HG03097 (cell line): ENCODE data around the gene GRID2.
"Not testable (repeated sequence)": the region's sequence is repeated elsewhere in the genome, so short reads cannot be mapped to it uniquely, and the experiment has no call there.

Experiments used
- ATAC-seq: cut with Tn5 transposase; IDR thresholded peaks from one replicate; pipeline ENCODE4 v1.9.1; 2021; ENCODE audit not compliant: unreplicated experiment, low FRiP score

The GRID2 gene

DNA sequence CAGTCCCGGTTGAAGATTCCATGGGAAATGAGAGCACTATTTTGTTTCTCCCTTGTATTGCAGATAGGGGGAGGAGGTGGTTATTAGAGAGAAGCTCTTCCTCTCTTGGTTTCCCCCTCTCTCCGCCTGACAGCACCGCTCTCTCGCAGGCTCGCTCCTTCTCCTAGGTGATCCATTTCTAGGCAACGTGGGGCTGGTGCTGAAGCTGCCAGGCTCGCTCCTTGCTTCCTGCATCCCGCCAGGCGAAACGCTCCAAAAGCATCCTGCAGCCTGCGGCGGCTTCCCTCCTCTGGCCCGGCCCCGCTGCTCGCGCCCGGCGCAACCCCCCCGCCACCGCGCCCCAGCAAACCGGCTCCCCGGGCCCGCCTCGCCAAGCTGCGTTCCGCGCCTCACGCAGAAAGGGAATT lies at the start of gene GRID2:
Gene GRID2 (plus strand): TSS at position 346 of the 407 bp plus-strand sequence.
- no peak for ATAC-seq

DNA sequence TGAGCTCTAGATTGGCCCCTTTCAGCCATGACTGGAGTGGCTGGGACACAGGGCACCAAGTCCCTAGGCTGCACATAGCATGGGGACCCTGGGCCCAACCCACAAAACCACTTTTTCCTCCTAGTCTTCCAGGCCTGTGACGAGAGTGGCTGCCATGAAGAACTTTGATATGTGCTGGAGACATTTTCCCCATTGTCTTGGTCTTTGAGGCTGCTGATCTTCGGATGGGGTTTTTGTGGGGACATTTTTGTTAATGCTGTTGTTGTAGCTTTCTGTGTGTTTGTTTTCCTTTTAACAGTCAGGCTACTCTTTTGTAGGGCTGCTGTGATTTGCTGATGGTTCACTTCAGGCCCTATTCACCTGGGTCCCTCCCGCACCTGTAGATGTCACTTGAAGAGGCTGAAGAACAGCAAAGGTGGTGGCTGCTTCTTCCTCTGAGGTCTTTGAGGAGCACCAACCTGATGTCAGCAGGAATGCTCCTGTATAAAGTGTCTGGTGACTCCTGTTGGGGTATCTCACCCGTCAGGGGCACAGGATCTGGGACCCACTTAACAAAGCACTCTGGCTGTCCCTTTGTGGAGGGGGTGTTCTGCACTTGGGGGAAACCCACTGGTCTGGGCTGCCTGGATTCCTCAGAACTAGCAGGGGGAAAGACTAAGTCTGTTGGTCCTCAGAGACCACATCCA lies 49.6 kb upstream of the GRID2 start:
- ATAC-seq: no peak

- no peak for ATAC-seq
These were observed 48.9 kb upstream of the GRID2 start for GRCh38 chr4:92254767-92255442.

DNA sequence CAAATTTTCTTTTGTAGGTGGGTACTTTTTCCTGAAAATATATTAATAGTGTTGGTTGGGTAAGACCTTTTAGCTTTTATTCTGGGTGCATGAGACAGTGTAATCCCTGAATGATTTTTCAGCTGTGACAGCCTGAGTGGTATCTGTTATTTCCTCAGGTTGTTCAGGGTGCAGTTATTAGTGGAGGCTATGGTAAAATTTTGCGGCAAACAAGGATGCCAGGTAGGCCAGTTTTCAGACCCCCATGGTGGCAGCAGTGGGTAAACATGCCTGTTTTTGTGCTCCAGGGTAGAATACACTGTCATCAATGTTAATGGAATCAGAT lies 47.9 kb upstream of the GRID2 start:
- ATAC-seq: no peak

GRCh38 chr4:92257931-92258857 lies 45.6 kb upstream of the GRID2 start:
- no peak for ATAC-seq

GRCh38 chr4:92261256-92261655 lies 42.5 kb upstream of the GRID2 start:
- no peak for ATAC-seq

- ATAC-seq: no peak
These were observed 41.4 kb upstream of the GRID2 start for GRCh38 chr4:92262371-92262770.

- no peak for ATAC-seq
These were observed 40.8 kb upstream of the GRID2 start for GRCh38 chr4:92263010-92263409.

DNA sequence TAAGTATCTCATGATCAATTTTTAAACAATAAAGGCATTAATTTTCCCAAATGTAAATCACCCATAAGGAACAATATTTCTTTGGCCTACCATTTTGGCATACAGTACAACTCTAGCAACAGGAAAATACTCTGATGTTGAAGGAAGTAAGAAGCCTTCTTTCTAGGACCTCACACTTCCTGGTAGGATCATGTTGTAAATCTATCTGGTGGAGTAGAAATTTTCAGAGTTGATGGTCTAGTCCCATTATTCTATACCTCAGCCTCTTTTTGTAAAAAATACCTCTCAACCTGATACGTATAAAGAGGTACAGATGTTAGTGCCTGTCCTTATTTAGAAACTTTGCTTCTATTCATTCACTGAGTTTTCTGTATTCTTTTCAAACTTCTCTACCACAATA lies 40.2 kb upstream of the GRID2 start:
- ATAC-seq: no peak

DNA sequence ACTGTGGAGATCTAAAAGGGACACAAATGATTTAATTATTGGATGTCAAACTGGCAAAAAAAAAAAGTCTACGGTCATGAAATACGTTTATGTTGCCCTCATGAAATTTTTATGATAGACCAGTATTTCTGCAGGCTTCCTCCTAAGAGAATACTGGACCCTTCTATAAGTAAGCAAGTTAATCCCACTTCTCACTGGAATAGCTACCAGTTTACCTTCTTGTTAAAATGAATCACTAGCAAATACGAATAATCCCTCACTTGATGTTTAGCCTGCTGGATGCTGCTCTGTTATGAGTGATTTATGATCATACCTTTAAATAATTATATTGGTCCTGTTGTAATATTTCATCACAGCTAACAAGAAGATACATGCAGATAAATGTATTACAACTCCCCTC lies 39.6 kb upstream of the GRID2 start:
- no peak for ATAC-seq

GRCh38 chr4:92265021-92265420 lies 38.7 kb upstream of the GRID2 start:
- no peak for ATAC-seq

GRCh38 chr4:92265798-92266197 lies 38.0 kb upstream of the GRID2 start:
- ATAC-seq: no peak

DNA sequence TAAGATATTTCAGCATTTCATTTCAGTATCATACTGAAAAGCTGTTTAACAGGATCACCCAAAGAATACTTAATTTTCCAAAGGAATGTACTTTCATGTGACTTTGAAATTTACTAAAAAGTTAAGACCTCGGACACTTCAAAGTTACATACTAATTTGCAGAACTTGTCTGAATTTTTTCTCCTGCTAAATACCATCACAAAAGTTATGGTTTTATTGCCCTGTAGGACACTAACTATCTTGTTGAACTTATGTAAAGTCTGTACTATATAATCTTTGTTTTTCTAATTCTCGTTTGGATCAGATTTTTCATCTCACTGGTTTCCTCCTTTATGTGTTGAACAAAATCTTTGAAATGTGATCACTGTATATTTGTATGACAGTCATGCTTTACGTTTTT lies 37.2 kb upstream of the GRID2 start:
- ATAC-seq: no peak

DNA sequence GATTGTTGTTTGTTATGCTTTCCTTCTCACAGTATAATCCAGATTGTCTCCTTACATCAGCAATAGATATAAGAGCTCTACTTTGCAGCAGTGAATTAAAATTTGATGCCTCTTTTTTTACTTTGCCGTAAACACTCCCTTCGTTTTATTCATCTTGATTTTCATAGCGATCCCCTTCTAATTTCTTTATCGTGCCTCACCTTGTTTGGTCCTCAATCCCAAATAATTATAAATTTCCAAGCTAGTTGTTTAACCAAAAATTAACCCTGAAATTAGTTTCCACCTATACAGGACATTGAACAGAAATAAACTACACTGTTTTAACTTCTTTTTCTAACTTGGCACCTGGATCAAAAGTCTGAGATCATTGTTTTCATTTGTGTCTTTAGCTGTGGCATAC lies 35.1 kb upstream of the GRID2 start:
- ATAC-seq: no peak

GRCh38 chr4:92270908-92271307 lies 32.9 kb upstream of the GRID2 start:
- no peak for ATAC-seq

DNA sequence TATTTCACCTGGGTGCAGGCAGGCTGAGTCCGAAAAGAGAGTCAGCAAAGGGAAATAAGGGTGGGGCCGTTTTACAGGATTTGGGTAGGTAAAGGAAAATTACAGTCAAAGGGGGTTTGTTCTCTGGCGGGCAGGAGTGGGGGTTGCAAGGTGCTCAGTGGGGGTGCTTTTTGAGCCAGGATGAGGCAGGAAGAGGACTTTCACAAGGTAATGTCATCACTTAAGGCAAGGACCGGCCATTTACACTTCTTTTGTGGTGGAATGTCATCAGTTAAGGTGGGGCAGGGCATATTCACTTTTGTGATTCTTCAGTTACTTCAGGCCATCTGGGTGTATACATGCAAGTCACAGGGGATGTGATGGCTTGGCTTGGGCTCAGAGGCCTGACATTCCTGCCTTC lies 32.2 kb upstream of the GRID2 start:
- ATAC-seq: not testable (repeated sequence)

GRCh38 chr4:92277057-92277881 lies 26.5 kb upstream of the GRID2 start:
- not testable (repeated sequence) for ATAC-seq

DNA sequence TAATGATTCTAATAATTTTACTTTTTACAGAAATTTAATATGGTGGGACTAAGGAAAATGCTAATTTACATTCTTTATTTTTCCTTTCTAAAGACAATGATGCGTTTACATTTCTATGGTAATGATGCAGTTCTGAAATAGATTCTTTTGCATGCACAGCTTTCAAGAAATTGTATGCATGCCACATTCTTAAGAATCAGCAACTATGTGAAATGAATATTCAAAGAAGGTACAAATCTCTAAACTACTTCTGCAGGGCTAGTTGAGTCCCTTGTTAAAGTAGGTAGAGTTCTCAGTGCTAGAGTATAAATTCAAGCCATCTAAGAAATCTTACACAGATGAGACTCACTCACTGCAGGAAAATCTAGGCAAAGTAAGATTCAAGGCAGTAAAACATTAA lies 24.5 kb upstream of the GRID2 start:
- ATAC-seq: no peak

- no peak for ATAC-seq
These were observed 4.6 kb upstream of the GRID2 start for GRCh38 chr4:92299152-92299551.

- ATAC-seq: no peak
These were observed 355 bp downstream of the GRID2 start for GRCh38 chr4:92304121-92304520.

- ATAC-seq: no peak
These were observed 840 bp downstream of the GRID2 start for GRCh38 chr4:92304606-92305005.
